NCI-H1417 (cell line): Measurements from ENCODE around the gene IGSF9B.

Source experiments
- DNase-seq, 3 experiments: peaks; one replicate each; lab custom pipeline; 2025; lab: John Stamatoyannopoulos, UW

IGSF9B gene

DNA sequence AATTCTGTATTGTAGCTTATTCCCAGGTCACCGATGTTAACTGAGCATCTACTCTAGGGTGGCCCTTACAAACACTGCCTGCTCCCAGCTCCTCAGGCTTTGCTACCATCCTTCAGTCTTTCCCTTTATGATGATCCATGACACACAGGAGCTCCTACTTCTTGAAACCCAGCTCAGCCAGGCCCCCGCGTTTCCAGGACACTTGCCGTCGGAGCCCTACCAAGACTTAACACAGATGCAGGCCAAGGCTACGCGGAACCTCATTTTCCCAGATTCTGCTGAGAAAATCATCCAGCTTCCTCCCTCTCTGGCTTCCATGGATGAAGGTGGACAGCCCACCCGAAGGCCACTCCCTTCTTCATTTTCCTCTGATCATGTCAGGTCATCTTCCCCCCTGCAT, 18.6 kb downstream of the IGSF9B start:
- no peak for DNase-seq

DNA sequence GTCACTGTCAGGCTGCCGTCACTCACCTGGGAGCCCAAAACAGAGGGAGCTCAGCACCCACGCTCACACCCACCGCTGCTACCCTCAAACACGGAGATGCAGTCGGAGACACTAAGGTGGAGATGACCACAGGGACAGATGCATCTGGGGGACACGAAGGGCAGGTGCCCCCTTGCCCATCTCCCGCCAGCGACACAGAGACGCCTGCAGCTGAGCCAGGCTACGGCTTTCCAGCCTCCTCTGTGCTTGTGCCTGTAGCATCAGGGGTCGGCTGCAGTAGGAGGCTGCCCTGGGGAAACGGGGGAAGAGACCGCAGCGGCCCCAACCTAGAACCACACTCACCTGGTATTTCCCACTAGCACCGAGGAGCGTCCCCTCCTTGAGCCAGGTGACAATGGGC, 19.3 kb downstream of the IGSF9B start:
- DNase-seq, result no peak

DNA sequence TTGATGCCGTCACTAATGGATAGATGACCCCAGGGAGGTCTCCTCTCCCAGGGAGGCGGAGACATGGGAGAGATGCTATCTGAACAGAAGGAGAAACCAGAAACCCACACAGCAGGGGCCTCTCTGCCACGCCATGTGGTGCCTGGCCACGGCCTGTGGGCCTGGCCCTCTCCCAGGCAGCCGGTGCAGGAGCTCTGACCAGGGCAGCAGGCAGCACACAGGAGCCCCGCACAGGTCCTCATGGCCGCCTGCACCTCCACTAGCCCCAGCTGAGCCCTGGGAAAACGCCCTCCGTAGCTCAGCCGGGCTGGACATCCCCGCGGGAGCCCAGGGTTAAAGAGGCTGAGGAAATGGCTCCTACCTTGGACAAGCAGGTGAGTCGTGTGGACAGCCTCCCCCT, 19.8 kb downstream of the IGSF9B start:
- DNase-seq, result no peak

DNA sequence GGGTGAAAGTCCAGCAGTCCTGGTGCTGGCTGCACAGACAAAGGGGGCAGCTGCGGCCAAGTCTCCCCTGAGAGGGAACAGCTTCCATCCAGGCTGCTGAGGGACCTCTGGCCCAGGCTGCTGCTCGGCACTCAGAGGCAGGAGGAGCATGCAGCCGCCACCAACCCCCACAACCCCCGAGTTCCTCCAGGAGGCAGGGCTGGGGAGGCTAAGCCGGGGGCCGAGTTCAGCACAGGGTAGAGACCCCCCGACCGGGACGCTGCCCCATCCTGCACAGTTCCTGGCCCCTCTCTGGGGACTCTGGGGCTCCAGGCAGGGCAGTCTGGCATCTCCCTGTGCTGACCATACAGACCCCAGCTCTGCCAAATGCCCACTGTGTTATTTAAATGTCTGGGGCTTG, 20.2 kb downstream of the IGSF9B start:
- DNase-seq, result no peak

DNA sequence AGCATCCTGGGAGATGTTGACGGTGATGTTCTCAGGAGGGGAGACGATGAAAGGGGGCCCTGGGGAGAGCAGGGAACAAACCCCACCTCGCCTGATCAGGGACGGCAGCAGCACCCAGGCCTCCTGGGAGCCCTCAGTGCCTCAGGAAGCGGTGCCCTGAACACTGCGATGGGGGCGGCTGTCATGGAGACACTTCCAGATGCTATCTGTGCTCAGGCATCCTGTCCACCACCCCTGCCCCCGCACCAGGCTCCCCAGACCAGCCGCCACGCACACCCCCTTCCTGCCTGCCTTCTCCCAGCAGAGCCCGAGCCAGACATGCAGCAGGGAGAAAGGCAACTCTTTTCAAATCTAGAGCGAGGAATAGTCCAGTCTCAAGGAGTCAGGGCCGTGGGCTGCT, 20.6 kb downstream of the IGSF9B start:
- DNase-seq, result no peak

DNA sequence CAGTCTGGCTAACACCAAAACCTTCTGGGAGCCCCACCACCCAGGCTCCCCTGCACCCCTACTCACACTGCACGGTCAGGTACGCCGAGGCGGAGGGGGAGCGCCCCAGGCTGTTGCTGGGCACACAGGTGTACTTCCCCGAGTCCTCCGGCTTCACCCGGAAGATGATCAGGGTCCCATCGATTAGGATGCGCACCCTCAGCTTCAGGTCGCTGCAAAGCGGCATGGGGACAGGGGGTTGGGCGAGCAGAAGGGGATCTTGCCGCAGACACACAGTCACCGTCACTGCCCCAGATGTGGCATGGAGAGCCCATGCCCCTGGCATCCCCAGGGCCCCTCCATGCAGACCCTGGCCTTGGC, 21.2 kb downstream of the IGSF9B start:
- no peak for DNase-seq

DNA sequence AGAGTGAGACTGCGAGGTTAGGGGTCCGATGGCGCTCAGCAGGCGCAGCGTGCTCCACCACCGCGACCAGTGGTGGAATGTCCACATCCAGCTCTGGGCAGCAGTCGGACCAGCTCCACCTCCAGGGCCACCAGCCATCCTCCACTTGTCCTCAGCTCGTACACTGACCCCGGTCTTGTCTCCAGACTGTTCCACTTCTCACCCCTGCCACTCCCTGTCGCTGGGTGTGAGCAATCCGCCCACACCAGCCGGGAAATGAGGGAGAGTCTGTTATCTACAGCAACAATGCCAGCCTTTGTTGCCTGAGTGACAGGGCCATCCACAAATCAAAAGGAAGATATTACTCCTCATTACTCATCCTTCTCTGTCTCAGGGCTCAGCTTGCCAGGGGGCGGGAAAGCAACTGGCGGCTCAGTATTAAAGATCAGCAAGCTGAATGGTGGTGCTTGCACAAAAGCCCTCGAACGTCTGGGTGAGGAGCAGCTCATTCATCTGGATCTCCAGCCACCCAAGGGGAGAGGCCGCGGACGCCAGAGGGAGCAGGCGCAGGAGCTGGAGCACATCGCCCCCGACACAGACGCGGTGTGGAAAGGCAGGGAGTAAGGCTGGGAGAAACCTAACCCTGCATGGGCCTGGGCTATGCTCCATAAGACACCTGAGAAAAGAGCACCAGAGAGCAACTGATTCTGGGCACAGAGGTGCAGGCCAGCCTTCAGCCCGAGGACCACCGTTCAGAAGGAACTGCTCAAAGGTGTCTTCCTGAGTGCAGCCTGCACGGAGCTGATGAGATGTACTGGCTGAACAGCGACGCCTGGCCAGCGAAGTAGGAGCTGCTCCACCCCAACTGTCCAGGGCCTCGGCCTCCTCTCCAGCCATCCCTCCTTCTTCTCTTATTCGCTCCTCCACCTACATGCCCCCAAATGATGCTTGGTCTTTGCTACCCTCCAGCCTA, 21.9 kb downstream of the IGSF9B start:
- peak in 2 of 3 experiments; percentile 9 to 34 for DNase-seq

DNA sequence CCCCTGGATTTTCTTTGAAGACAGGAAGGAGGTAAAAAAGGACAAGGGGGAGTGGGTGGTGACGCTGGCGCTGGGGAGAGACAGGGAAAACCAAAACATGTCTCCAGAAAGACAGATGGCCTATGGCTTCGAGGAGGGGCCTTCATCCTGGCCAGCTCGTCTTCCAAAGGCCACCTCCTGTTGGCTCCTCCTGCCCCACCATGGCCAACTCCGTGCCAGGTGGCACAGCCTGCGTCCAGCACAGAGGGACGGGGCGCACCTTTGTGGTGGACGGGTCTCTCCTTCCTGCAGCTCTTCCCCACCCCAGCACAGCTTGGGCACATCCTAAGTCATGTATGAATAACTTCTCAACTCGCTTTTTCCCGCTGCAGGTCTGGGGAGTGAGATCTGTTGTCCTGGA, 22.7 kb downstream of the IGSF9B start:
- DNase-seq, result no peak

DNA sequence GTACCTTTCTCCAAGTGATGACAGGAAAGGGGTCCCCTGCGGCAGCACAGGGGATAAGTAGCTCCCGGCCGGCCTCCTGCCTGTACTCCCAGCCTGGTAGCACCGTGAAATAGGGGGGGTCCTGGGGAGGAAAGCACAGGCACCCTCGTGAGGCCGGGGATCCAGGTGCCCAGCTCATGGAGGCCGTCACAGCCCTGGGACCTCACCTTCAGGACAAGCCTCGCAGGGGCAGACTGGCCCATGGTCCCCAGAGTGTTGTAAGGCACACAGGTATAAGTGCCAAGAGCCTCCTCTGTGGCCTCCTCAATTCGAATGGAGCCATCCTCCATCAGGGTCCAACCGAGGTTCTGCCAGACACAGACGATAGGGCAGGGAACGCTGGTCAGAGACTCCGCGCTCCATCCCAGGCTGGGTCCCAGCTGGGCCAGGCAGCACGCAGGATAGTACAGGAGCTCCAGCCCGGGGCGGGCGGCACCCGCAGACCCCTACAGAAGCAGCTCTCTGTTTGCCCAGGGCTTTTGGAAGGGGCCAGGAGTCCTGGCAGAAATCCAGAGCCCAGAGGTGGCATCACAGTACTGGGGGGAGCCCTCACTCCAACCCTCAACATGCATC, 25.2 kb downstream of the IGSF9B start:
- DNase-seq, result no peak

DNA sequence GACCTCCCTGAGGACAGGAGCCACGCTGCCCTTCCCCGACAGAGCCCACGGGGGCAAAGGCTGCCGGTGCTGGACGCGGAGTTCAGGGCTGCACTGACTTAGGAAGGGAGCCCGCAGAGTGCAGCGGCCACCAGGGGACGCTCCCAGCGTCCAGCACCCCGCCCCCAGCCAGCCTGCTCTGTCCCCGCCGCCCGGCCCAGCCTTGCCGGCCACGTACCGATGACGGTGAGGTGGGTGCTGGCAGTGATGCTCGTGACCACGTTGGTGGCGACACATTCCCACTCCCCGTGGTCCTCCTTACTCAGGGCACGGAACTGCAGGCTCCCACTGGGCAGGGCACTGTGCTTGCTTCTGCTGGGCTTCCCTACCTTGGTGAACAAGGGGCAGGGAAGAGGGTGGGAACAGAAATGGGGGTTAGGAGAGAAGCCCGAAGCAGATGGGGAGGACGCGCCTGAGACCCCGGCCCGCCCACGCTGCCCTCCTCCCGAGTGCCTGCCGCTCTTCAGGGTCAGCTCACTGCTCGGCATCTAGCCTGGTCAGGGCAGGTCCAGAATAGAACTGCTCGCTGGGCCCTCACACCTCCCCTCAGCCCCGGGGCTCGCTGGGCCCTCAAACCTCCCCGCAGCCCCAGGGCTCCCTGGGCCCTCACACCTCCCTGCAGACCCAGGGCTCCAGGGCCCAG, 25.9 kb downstream of the IGSF9B start:
- DNase-seq, result no peak

DNA sequence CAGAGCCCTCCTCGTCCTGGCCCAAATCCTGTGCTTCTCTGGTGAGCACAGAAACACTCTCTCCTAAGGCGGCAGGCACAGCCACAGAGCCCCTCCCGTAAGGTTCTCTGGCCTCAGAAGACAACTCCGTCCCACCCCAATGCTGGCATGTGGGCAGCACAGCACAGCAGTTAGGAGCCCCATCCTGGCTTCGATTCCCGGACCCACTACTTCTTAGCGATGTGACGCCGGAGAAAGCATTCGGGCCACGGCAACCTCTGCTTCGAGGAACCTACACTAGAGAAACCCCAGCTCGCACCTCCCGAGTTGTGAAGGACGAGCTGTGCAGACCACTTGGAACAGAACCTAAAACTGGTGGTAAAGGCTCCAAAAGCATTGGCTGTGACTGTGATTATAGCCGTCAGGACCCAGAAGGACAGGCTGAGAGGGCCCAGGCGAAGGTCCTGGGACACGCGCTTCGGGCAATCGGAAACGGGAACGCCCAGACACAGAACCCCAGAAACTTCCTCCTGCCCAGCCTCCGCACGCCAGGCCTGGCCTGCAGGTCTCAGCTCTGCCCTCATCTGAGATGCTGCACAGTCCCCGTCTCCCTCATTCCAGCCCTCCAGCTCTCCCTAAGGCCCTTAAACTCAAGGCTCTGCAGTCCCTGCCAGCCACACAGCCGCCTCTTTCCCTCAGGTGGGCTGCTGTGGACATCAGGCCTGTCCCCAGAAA, 26.6 kb downstream of the IGSF9B start:
- no peak for DNase-seq

DNA sequence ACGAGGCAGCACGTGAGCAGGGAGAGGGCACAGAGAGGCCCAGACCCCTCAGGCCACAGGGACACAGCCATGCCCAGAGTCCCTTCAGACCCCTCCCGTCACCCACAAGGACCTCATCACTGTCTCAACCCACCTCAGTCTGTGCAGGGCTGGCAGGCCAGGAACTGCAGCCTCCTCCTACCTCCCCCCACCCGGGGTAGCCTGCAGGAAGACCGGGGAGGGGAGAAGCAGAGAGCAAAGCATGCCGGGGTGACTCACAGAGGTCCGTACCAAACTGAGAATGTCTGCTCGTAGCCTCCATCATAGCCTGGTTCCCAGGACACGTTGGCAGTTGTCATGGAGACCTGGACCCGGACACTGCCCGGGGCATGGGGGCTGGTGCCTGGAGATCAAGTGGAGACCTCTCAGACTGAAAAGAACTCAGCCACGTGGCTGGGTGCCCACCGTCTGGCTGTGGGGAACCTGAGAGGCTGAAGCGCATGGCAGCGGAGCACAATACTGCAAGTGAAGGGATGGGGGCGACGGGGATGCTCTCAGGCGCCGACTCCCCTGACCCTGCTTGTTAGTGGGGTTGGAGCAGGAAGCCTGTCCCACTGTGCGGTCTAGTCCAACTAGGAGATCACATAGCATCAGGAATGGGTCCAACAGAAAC, 27.2 kb downstream of the IGSF9B start:
- peak in 1 of 3 experiments; percentile 12 for DNase-seq

DNA sequence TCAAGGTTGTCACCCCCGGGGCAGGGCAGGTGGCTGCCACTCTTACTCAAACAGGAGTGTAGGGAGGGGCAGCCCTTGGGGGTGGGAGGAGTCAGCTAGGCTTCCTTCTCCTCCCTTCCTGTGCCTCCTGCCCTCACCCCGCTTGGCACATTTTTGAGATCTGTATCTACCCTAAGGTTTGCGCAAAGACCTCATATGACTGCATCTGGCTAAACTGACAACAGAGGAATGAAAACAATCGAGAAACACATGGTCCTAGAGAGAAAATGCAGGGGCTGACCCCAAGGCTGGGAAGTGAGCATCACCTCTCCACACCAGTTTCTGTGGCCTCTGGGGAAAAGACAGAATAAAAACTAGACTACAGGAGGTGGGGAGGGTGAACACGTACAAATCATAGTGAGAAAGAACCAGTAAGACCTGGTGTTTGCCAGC, 28.1 kb downstream of the IGSF9B start:
- peak; percentile 36 to 92 (median 90) for DNase-seq

DNA sequence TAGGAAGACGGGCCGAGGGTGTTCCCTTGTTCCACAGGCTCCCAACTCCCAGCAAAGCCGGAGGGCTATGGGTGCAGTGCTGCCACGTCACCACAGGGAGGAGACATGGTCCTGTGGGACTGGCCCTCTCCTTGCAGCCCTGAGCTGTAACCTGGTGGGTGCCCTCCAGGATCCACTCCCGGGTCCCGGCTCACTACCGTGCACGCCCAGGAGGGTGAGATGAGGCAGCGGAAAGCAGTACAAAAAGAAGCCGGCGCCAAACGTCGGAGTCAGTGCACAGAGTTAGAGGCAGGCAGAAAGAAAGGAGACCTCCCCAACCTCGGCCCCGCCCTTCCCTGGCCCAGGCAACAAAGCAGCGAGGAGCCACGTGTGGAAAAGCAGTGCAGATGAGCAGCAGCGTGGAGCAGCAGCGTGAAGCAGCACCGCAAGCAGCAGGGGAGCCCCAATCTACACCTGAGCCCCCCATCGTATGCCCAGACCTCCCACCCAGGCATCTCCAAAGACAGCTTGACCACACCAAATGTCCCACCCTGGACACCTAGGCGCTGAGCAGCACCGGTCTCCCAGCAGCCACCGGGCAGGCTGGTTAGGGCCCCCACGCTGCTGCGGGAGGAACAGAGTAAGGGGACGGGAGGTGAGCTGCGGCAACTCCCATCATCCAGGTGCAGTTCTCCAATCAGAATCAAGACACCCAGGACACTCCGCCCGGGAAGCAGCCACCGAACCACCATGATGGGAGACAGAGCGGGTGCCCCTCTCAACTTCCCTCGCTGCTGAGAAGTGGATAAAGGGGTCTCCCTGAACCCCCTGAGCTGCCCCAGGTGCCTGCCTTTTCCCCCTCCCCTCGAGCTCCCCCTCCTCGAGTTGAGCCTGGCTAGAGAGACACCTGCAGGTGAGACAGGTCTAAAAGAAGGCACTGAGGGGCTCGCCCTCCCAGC, 28.8 kb downstream of the IGSF9B start:
- DNase-seq, result peak; percentile 82 to 94 (median 90)

DNA sequence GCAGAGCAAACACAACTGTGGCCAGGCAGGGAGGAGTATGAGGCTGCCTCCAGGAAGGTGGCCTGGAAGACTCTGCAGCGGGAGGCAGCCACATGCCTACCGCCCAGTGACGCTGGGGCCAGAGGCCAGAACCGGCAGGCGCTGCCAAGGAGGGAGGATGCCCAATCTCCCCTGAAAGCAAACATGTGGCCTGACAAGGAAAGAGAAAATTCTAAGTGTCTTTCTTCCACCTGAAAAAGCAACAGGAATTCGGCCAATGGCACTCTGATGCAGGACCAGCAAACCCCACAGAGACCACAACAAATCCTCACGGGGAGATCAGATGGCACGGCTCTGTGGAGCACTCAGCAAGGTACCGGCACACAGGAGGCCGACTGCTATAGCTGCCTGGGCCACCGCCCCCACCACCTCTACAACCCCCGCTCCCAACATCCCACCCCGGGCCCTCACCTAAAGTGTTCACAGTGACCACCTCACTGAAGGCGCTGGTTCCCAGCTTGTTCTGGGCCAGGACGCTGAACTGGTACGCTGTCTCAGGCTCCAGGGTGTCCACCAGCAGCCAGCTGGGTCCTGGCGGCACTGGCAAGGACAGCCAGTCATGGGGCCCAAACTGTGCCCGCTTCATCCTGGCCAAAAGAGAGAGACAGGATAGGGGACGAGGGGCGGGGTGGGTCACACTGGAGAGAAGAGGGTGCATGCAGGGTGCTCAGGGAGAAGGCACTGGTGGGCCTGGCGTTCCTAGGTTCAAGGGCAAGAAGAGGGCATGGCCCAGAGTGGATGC, 30.1 kb downstream of the IGSF9B start:
- DNase-seq, result no peak

DNA sequence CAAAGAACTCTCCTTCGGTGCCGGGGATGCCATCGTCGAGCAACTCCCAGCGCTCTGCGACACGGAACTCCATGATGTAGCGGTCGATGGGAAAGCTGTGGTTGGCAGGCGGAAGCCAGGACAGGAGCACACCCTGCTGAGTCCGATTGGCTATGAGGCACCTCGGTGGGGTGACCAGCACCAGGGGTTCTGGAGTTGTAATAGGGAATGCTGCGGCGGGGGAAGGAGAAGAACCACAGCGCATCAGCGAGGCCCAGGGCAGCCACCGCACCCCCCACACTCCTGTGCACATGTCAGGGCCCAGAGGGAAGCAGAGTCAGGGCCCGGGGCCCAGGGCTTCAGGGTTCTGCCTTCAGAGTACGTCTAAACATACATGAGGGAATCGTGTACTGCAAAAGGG, 31.0 kb downstream of the IGSF9B start:
- DNase-seq, result no peak

DNA sequence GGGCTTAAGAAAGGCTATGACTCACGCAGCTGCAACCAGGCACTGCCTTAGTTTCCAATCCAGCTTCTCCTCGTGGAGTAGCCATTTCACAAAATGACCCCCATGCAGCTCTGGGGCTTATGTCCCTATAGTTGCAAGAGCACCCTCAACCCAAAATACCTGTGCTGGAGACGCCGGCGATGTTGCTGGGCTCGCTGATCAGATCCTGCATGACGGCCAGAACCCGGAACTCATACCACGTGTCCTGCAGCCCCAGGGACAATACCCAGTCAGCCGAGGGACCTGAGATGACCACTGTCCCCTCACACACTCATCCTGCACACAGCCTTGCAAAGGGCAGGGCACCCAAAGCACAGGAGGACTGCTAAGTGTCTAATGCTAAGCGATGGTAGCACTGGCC, 32.1 kb downstream of the IGSF9B start:
- DNase-seq, result no peak

DNA sequence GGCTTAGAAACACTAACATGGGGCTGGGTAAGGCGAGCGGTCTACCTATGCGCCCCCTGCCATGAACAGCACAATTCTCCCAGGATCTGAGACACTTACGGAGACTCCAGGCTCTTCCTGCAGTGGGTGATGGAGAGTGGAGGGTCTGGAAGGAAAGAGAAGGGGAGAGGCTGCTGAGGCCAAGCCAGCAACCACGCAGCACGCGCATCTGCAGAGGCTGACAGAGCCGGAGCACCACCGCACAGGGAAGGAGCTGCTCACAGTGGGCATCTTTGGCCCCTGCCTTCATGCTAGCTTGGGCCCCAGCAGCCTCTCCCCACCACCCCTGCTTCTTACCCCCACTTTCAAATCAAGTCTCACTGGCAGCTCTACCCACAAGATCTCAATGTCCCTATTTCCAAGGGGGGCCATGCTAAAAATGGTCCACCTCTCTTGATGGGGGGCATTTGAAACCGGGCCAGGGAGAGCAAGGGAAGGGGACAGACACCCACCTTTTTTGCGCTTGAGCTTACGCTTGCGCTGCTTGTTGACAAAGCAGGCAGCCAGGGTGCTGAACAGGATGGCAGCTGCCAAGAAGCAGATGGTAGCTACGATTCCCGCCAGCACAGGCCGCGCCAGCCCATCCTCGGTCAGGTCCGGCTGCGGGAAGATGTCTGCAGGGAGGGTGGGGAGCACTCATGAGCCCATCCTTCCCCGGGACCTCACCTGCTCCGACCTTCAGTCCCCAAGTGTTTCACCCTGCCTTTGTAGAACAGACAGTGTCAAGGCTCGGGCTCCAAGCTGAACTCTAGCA, 34.5 kb downstream of the IGSF9B start:
- no peak for DNase-seq

DNA sequence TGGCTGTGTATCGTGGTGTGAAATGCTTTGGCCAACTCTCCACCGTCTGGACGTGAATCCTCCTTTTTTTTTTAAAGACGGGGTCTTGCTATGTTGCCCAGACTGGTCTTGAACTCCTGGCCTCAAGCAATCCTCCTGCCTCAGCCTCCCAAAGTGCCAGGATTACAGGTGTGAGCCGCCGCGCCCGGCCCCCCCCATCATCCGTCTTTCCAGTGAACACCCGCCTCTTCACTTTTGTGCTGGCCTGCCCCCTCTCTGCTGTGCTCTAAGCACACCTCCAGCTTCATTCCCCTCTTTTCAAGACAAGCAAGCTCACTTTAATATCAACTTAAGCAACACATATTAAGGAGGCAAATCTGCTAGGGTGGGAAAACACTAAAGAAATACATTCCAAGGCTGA, 35.3 kb downstream of the IGSF9B start:
- DNase-seq, result no peak
